ENCODE results near the gene DERA.
A peak's percentile ranks its signal among the peaks of the same experiment; 100 is the strongest.
"Not testable (repeated sequence)": the region's sequence is repeated elsewhere in the genome, so short reads cannot be mapped to it uniquely, and the experiment has no call there.

Gene DERA

DNA sequence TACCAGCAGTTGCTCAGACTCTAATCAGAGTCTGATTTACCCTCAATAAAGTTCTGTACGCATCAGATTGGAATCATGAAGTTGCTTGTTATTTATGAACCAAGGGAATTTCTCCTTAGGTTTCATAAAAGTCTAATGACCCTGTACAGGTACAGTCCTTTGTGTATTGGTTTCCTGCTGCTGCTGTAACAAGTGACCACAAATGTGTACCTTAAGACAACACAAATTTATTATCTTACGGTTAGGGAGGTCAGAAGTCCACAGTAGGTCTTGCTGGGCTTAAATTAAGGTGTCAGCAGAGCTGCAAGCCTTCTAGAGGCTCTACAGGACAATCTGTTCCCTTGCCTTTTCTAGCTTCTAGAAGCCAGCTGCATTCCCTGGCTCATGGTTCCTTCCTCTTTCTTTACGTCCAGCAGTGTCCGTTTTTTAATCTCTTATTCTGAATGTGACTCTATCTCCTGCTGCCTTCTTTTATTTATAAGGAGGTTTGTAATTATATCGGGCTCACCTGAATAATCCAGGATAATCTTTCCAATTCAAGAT lies 6.7 kb upstream of the DERA start:
- DNase-seq (ENCODE audit: low spot score), result no peak

DNA sequence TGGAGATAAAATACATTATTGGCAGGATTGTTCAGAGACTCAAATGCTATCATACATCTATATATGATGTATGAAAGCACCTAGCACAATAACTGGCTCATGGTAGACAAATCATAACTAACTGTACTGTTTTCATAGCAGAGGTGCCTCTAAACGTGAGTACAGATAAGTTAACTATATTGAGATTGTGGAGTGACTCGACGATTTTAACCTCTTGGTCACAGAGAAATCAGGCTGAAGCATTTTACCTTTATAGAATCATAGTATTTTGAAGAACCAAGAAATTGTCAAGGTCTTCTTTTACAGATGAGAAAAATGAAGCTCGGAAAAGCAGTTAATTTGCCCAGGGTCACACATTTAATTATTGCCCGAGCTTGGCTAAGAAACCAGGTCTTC lies 666 bp upstream of the DERA start:
- DNase-seq (ENCODE audit: low spot score), result no peak

DNA sequence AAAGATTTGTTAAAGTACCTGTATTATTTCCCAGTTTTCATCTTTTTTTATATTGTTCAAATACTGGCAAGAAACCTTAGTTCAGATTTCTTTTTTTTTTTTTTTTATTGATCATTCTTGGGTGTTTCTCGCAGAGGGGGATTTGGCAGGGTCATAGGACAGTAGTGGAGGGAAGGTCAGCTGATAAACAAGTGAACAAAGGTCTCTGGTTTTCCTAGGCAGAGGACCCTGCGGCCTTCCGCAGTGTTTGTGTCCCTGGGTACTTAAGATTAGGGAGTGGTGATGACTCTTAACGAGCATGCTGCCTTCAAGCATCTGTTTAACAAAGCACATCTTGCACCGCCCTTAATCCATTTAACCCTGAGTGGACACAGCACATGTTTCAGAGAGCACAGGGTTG lies 799 bp downstream of the DERA start:
- DNase-seq (ENCODE audit: low spot score), result not testable (repeated sequence)

DNA sequence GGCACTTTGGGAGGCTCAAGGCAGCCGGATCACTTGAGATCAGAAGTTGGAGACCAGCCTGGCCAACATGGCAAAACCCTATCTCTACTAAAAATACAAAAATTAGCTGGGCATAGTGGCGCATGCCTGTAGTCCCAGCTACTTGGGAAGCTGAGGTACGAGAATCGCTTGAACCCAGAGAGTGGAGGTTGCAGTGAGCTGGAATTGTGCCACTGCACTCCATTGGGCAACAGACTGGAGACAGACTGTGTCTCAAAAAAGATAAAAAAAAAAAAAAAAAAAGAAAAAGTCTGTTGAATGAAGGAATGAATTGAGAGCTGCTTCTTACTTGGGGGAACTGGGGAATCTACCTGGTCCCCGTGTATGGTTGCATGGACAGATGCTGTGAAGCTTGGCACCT lies 3.0 kb downstream of the DERA start:
- DNase-seq (ENCODE audit: low spot score), result not testable (repeated sequence)

DNA sequence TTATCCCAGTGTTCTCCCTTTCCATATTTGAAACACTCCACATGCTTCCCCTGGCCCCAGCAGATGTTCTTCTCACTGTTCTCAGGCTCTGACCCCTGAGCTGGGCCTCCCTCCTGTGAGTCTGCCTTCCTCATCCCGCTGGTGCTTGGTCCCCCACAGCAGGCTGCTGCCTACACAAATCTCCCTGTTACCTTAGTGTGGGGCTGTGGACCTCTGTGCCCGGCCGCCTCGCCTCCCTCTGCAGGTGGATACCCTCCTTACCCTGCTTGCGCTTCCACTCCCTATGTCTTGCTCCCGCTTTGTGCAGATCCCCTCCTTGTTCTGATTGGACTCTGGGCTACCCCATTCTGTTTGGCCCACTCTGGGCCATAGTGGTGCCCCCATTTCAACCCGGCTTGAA lies 6.9 kb downstream of the DERA start:
- DNase-seq (ENCODE audit: low spot score), result no peak

DNA sequence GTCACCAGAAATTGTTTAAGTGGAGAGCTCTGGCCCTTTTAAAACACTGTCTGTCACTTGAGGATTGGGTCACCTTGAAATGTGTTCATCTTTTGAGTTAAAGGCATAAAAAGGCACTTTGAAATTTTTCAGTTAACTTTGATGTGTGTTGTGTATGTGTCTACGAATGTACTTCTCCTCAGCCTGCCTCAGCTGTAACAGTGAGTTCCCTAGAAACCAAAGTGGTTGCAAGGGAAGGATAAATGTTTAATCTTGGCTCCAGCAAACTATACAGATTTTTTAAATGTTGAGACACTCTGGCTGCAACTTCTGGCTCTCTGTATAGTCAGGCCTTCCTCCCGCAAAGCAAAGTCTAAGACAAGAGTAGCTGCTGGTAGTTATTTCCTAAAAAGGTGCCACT lies 8.3 kb downstream of the DERA start:
- no peak for DNase-seq (ENCODE audit: low spot score)

DNA sequence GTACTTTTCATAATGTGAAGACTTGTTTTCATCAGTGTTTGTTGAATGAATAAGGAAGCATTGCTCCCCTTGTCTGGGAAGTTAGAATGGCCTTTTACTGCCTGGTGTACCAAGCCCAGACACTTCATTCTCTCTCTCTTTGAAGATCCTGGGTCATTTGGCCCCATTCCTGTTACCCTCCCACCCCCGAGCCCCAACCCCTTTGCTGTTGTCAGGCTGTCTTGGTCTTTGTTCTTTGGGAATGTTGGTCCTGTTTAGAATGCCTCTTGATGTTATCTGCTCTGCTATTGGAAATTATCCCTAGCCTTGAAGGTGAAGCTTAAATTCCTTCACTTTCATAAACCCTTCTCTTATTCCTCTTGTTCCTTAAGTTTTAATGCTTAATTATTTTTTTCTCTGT lies 13.8 kb downstream of the DERA start:
- DNase-seq (ENCODE audit: low spot score), result no peak

DNA sequence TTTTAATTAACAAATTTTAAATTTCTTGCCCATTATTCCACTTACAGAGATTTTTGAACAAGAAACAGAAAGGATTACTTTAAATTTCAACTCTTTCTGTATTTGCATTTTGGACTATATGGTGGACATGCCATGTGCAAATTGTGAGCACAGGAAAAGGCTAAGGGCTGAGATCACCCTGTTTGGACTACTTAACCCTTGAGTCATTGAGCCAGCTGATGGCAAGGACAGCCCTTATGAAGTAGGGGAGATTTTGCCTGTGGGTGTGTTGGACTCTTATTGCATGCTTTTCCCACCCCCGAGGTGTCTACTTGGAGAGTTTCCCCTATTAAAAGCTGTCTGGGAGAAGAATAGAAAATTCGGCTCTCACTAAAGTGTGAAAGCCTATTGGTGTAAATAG lies 17.2 kb downstream of the DERA start:
- DNase-seq (ENCODE audit: low spot score), result peak; percentile 80

DNA sequence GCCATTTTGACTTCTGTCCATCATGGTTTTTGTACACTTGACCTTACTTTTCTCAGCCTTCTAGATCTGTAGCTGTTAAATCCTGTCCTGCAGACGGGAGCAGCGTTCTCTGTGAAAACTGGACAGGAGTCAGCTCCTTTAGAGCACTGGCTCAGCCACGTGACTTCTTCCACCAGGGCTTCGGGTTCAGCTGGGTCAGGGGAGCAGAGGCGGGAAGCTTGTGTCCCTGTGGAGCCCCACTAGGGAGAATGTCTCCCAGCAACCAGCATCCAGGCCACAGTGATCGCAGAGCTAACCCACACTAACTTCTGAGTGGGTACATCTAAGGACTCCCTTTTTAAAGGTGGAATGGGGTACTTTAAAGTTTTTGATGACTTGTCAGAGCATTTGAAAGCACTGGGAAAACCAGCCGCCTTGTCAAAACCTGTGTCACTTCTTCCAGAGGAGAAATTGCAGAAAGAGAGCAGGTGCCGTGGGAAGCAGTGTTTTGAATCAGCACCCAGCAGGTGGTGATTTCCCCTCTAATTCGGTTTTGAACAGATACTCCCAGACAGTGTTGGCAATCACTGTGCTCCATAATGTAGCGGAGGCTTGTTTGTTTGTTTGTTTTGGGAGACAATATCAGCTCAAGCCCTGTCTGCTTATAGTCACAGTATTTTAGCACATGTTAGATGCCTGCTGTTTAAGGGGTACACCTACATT lies 17.9 kb downstream of the DERA start:
- peak; percentile 25 for DNase-seq (ENCODE audit: low spot score)

DNA sequence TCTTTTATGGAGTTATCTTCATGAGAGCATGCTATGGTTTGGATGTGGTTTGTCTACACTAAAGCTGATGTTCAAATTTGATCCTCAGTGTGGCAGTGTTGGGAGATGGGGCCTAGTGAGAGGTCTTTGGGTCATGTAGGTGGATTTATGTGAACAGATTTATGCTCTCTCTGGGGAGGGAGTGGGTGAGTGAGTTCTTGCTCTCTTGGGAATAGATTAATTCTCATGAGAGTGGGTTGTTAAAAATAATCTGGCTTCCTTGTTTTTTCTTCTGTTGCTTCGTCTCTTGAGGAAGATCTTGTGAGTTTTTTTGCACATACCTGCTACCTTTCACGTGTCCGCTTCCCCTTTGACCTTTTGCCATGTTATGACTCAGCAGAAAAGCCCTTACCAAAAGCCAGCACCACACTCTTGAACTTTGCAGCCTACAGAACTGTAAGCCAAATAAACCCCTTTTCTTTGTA lies 20.5 kb downstream of the DERA start:
- DNase-seq (ENCODE audit: low spot score), result no peak

DNA sequence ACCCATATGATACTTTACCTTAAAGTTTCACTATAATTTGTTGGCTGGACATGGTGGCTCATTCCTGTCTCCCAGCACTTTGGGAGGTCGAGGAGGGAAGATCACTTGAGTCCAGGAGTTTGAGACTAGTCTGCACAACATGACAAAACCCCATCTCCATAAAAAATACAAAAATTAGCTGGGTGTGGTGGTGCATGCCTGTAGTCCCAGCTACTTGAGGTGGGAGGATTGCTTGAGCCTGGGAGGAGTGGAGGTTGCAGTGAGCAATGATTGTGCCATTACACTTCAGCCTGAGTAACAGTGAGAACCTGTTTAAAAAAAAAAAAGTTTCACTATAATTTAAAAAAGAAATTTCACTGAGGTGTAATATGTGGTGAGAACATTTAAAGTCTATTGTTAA lies 21.2 kb downstream of the DERA start:
- DNase-seq (ENCODE audit: low spot score), result no peak

DNA sequence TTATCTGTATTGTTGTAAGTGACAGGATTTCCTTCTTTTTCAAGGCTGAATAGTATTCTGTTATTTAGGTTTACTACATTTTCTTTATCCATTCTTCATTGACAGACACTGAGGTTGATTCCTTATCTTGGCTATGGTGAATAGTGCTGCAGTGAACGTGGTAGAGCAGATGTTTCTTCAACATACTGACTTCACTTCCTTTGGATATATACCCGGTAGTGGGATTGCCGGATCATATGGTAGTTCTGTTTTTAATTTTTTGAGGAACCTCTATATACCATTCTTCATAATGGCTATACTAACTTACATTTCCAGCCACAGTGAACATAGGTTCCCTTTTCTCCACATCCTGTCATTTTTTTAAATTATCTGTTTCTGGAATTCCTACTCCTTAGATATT lies 21.8 kb downstream of the DERA start:
- DNase-seq (ENCODE audit: low spot score), result no peak

DNA sequence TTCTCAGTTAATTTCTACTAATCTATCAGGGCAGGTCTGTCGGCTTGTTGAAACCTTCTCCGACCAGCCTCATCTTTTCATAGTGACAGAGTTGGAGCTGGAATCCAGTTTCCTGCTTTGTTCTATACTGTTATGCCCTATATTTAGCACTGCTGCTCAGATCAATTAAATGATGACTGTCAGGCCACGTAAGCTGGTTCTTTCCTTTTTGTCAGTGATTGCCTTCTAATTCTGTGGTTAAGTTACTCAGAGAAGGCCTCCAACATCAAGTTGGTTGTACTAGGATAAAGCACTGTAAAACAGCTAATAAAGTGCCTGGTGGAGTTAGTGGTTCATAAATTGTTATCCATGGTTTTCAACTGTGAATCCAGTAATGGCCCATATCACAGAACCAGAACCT lies 22.6 kb downstream of the DERA start:
- DNase-seq (ENCODE audit: low spot score), result no peak

DNA sequence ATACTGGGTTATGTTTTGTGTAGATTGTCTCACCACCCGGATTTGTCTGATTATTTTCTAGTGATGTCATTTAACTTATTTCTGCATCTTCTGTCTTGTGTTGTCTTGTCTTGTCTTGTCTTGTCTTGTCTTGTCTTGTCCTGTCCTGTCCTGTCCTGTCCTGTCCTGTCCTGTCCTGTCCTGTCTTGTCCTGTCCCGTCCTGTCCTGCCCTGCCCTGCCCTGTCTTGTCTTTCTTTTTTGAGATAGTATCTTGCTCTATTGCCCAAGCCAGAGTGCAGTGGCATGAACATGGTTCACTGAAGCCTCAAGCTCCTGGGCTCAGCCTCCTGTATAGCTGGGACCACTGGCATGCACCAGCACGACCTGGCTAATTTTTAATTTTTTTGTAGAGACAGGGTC lies 25.6 kb downstream of the DERA start:
- DNase-seq (ENCODE audit: low spot score), result no peak

DNA sequence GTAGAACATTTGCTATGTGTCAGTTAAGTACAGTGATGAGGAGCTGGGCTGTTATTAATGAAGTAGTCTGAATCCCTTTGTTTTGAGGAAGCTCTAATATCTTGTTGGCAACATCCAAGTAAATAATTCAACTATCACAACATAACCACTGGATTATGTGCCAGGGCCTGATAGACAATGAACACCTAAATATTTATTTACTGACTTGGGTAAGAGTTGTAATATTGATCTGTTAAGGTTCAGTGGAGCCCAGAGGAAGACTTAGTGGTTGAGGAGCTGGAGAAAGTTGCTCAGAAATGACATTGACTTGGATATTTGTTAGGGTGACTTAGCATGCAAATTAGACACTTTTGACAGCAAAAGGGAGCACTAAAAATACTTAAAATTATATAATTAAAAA lies 26.8 kb downstream of the DERA start:
- no peak for DNase-seq (ENCODE audit: low spot score)

DNA sequence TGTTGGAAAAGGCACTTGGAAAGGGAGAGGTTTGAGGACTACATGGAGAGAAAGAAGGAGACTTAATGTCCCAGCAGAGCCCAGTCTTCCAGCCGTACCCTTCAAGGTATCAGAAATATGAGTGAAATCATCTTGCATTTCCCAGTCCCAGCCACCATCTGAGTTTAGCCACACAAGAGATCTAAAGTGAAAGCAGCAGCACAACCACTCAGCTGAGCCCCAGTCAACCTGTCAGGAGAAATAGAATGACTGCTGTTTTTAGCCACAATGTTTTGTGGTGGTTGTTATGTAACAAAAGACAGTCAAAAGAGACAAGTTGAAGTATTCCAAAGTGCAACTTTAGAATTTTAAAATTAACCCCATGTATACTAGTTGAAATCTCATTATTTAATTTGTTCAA lies 28.0 kb downstream of the DERA start:
- no peak for DNase-seq (ENCODE audit: low spot score)

DNA sequence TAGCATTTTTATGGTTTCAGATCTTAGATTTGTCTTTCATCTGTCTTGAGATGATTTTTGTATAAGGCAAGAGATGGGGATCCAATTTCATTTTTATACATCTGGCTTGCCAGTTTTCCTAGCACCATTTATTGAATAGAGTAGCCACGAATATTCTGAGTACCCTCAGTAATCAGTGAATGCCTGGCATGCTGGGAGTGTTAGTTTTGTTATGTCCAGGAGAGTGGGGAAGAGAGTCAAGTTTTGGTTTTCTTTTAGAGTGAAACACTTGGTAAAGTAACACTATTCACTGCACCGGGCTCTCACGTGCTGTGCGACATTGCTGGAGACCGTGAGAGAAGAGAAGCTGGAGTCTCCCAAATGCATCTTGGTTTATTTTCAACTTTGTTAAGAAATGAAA lies 31.3 kb downstream of the DERA start:
- DNase-seq (ENCODE audit: low spot score), result no peak

DNA sequence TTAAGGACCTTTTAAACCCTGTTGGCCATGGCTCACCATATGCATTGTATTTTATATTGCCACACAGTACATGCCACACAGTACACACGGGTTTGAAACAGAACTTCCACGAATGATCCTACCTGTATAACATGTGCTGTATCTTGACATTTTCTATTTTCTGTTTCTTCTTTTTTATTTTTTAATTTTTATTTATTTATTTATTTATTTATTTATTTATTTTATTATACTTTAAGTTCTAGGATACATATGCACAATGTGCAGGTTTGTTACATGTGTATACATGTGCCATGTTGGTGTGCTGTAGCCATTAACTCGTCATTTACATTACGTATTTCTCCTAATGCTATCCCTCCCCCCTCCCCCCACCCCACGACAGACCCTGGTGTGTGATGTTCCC lies 32.4 kb downstream of the DERA start:
- not testable (repeated sequence) for DNase-seq (ENCODE audit: low spot score)

DNA sequence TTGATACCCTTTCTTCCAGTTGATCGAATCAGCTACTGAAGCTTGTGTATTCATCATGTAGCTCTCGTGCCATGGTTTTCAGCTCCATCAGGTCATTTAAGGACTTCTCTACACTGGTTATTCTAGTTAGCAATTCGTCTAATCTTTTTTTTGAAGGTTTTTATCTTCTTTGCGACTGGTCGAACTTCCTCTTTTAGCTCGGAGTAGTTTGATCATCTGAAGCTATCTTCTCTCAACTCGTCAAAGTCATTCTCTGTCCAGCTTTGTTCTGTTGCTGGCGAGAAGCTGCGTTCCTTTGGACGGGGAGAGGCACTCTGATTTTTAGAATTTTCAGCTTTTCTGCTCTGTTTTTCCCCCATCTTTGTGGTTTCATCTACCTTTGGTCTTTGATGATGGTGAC lies 37.3 kb downstream of the DERA start:
- DNase-seq (ENCODE audit: low spot score), result not testable (repeated sequence)

DNA sequence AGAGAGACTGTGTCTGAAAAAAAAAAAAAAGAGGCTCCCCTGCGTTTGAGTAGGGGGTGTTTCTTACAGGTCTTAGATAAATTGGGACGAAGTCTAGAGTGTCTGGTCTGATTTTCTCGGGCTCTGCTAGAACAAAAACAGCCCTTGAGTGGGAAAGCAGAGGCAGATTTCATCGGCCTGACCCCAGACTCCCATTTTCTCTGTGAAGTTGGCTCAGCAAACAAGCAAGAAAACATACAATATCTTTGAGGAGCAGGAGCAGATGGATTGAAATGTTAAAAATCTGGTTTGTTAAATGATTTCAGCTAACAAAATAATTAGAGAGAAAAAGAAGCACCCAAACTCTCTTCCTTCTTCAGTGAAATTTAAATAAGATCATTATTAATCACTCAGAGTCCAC lies 44.1 kb downstream of the DERA start:
- DNase-seq (ENCODE audit: low spot score), result no peak

DNA sequence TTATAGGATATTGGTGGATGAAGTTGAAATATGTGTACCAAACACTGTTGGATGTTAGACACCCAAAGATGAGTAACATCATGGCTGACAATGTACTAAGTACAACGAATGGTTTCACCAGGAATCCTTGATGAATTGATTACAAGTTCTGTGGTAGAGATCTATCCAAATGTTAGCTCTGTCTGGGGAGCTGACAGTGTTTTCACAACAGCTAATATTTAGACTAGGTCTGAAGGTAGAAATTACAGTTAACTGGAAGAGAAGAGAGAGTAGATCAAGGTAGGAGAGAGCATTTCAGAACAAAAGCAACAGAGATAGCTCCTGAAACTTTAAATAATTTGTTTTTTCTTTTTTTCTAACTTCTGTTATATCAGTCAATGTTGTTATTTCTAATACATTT lies 44.9 kb downstream of the DERA start:
- DNase-seq (ENCODE audit: low spot score), result no peak

DNA sequence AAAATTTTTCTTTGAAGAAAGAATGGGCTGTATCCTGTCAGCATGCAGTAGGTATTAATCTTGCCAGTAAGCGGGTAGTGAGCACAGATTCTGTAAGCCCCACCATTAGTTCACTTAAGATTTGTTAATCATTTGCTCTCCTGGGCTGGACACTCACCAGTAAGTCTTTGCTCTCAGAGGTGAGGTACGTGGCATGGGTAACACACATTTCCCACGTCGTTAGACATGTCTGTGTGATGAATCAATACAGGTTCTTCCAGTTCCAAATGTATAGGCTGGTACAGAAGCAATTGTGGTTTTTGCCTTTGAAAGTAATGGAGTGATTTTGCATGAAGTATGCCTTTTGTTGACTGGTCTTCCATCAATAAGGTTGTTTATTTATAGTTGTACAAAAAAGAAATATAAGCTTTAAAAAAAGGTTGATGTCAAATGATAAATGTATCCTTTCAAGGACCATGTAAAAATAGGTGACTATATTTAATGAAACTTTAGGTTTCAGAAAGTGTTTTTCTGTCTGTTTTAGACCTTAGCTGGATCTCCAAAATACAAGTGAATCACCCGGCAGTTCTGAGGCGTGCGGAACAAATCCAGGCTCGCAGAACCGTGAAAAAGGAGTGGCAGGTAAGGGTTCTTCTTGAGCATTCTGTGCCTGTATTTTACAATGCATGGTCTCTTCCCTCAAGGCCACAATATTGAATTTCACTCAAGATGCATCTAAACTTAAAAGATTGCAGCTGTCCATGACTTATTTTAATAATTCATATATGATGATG lies 45.5 kb downstream of the DERA start:
- DNase-seq (ENCODE audit: low spot score), result no peak

DNA sequence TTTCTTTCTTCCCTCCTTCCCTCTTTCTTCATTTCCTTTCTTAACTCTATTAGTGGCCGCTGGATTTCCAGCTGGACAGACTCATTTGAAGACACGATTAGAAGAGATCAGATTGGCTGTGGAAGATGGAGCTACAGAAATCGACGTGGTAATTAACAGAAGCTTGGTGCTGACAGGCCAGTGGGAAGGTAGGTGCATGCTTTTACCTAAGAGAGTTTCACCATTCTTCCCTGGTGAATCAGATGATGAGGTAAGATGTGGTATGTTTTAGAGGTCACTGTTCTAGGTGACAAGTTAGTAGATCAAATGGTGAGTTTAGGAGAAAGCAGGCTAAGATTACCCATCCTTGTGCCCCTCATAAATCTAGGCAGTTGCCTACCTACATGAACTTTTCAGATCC lies 51.6 kb downstream of the DERA start:
- no peak for DNase-seq (ENCODE audit: low spot score)

DNA sequence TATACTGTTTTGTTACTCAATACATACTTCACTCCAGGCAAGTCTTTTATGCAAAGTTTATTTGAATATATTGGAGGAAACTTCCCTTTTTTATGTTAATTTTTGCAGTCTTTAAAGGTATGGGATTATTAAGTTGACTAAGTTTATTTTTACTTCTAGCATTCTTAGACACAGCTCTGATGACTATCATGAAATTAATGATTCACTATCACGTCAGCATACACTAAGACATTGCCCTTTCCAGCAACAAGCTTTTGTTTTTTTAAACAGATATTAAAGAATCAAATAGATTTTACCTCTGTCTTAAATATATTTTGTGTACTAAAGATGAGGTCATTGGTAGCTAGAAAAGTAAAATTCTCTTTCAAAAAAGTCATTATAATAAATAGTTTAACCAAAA lies 52.1 kb downstream of the DERA start:
- no peak for DNase-seq (ENCODE audit: low spot score)

Data from hepatic stellate cell (primary cell).